LNCaP clone FGC (cell line): Measurements from ENCODE around the gene GLS.

ENCODE experiments used
- DNase-seq: peaks from one replicate; pipeline ENCODE4 v3.0.0-alpha.2; 2011; ENCODE audit warnings: low read depth
- H3K4me3 ChIP-seq: 2 replicates; pipeline ENCODE4 v1.5.1; 2011; ENCODE audit warnings: mild to moderate bottlenecking, low read depth, low read length, control low read depth
- CTCF ChIP-seq: IDR thresholded peaks from 2 replicates; pipeline ENCODE4 v1.5.1; 2012; ENCODE audit warnings: mild to moderate bottlenecking; ENCODE audit not compliant: control insufficient read depth, insufficient read depth; ENCODE audit errors: extremely low read depth

Gene GLS

GRCh38 chr2:190903693-190904450, 23.3 kb downstream of the GLS start:
- H3K4me3 ChIP-seq = no peak overlapping the region
- DNase-seq = no peak
- no peak for TF ChIP-seq CTCF

- DNase-seq = no peak
Measured at GRCh38 chr2:190904640-190905261, 24.1 kb downstream of the GLS start.

GRCh38 chr2:190908532-190908931, 27.9 kb downstream of the GLS start:
- no peak overlapping the region for H3K4me3 ChIP-seq
- no peak for TF ChIP-seq CTCF
- DNase-seq = no peak

More at GRCh38 chr2:190904640-190905261, 24.1 kb downstream of the GLS start:
- no peak for TF ChIP-seq CTCF
- no peak overlapping the region for H3K4me3 ChIP-seq

DNA sequence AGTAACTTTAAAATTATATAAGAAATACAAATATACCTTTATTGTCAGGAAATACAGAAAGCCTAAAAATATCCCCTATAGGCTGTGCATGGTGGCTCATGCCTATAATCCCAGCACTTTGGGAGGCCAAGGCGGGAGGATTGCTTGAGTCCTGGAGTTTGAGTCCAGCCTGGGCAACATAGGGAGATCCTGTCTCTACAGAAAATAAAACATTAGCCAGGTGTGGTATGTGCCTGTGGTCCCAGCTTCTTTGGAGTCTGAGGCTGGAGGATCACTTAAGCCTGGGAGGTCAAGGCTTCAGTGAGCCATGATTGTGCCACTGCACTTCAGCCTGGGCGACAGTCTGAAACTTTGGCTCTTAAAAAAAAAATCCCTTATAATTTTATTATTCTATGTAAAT, 29.1 kb downstream of the GLS start:
- no peak overlapping the region for H3K4me3 ChIP-seq
- TF ChIP-seq CTCF = no peak
- DNase-seq = no peak

DNA sequence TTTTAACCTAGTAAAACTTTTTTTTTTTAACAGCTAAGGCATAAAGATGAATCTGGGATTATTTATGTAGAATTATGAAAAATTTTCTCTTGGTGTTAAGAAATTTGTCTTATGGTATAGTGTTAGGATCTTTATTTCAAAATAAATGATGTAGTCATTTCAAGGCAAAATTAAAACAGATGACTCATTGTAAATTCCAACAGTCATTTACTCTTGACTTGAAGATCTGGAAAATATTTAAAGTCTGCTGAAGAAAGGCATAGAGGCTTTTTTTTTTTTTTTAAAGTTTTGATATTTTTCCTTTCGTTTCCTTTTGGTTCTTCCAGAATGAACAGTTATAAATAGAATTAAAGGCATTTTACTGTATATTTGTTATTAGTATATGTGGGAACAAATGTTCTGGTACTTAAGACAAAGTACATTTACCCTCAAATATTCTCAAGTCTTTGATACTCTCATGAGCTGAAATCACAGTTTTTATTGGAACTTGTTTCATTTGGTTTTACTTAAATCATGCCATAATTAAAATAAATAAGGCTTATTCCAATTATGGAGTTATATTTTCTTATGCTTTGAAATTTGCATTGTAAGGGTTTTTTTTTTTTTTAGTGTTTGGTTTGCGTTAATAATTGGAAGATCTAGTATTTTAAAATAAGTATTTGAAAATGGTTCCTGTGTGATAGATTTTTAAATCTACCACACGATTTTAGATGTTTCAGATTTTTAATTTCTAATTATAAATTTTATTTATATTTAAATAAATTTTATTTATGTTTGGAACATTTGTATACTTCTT, 29.9 kb downstream of the GLS start:
- TF ChIP-seq CTCF = no peak
- no peak for DNase-seq
- H3K4me3 ChIP-seq = no peak overlapping the region

DNA sequence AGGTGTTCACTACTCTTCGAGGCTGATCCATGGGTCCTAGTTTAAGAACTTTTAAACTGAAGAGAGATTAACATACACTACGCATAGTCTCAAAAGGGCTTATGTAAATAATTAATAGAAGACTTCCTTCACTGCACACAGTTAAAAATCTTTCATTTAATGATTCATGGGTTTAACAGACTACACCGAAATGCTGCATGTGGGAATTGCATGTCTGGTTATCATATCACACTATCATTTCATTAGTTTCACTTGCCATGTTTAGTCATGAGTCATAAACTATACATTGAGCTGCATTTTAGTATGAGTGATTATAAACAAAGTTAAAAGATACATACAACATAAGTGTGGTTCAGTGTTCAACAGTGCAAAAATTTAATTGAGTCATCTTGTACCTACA, 31.2 kb downstream of the GLS start:
- TF ChIP-seq CTCF = no peak
- DNase-seq = no peak
- H3K4me3 ChIP-seq = no peak overlapping the region
